IMR-90 (cell line): ENCODE data around the gene PAM. TPM values are rescaled to one million over a fixed set of nuclear protein-coding genes. Genes with fewer than 3 reads are reported as not detected.

Experiments used
- ATAC-seq: fragments of 200-7000 bp; cut with Tn5 transposase; 2 replicates; pipeline ENCODE4 v1.9.1; 2020; ENCODE audit warnings: low read depth, mild to moderate bottlenecking, moderate library complexity
- BruUV-seq: library from RNA; stranded (reverse); fragments of 400-500 nt; replicated peaks from 2 replicates; lab custom pipeline; 2021; lab: Mats Ljungman, UMichigan
- CTCF ChIA-PET: fragments of 300-600 bp; formaldehyde crosslinking; extraction: SDS; loops from one replicate; lab custom pipeline; 2021; ENCODE audit warnings: antibody characterized with exemption; lab: Yijun Ruan, JAX
- POLR2A ChIA-PET: fragments of 300-600 bp; sonication (Branson Sonifier 250); formaldehyde crosslinking; loops from one replicate; lab custom pipeline; 2022; ENCODE audit warnings: antibody characterized with exemption; ENCODE audit not compliant: unreplicated experiment; lab: Charles Lee
- DNase-seq: peaks from one replicate; pipeline ENCODE4 v3.0.0; 2013
- H2AFZ ChIP-seq: replicated peaks from 2 replicates; pipeline ENCODE3; 2013; ENCODE audit warnings: low read length, mild to moderate bottlenecking; ENCODE audit not compliant: poor library complexity
- H2AK5ac ChIP-seq: 2 replicates; pipeline ENCODE4 v1.6.1; 2013; ENCODE audit warnings: low read depth, low read length, inconsistent platforms
- H2AK9ac ChIP-seq: replicated peaks from 2 replicates; pipeline ENCODE3; 2013; ENCODE audit warnings: mild to moderate bottlenecking, low read depth, low read length, moderate library complexity; ENCODE audit not compliant: poor library complexity
- H2BK120ac ChIP-seq: 2 replicates; pipeline ENCODE4 v1.6.1; 2013; ENCODE audit warnings: low read depth, low read length, inconsistent platforms
- H2BK15ac ChIP-seq: 3 replicates; pipeline ENCODE4 v1.6.1; 2013; ENCODE audit warnings: low read depth, low read length, inconsistent platforms
- H2BK20ac ChIP-seq: 2 replicates; pipeline ENCODE4 v1.6.1; 2013; ENCODE audit warnings: low read depth, mild to moderate bottlenecking, inconsistent platforms, low read length, moderate library complexity
- H2BK5ac ChIP-seq: 2 replicates; pipeline ENCODE4 v1.6.1; 2013; ENCODE audit warnings: mild to moderate bottlenecking, low read depth, low read length, inconsistent platforms; ENCODE audit not compliant: poor library complexity, severe bottlenecking
- H3K14ac ChIP-seq: replicated peaks from 2 replicates; pipeline ENCODE4 v1.6.1; 2013; ENCODE audit warnings: low read depth, low read length, inconsistent platforms
- H3K18ac ChIP-seq: 2 replicates; pipeline ENCODE4 v1.6.1; 2013; ENCODE audit warnings: low read depth, low read length, control low read depth
- H3K23ac ChIP-seq: 2 replicates; pipeline ENCODE4 v1.6.1; 2013; ENCODE audit warnings: low read depth, low read length, inconsistent platforms
- H3K27ac ChIP-seq: 2 replicates; pipeline ENCODE4 v1.5.1; 2013; ENCODE audit warnings: mild to moderate bottlenecking, control low read depth, low read length; ENCODE audit not compliant: insufficient read depth
- H3K27me3 ChIP-seq: 2 replicates; pipeline ENCODE4 v1.6.1; 2013; ENCODE audit warnings: low read length; ENCODE audit not compliant: control insufficient read depth, insufficient read depth
- H3K36me3 ChIP-seq: 2 replicates; pipeline ENCODE4 v1.6.1; 2013; ENCODE audit warnings: low read length, mixed read lengths; ENCODE audit not compliant: control insufficient read depth, insufficient read depth
- H3K4ac ChIP-seq: 2 replicates; pipeline ENCODE4 v1.6.1; 2013; ENCODE audit warnings: low read depth, low read length, inconsistent platforms
- H3K4me1 ChIP-seq: 2 replicates; pipeline ENCODE4 v1.6.1; 2013; ENCODE audit warnings: low read length, mixed read lengths; ENCODE audit not compliant: control insufficient read depth, insufficient read depth
- H3K4me2 ChIP-seq: 2 replicates; pipeline ENCODE4 v1.6.1; 2013; ENCODE audit warnings: low read depth, mild to moderate bottlenecking, control low read depth, low read length, moderate library complexity
- H3K4me3 ChIP-seq: 2 replicates; pipeline ENCODE4 v1.5.1; 2013; ENCODE audit warnings: low read depth, mild to moderate bottlenecking, control low read depth, low read length, moderate library complexity; ENCODE audit not compliant: insufficient read depth
- H3K56ac ChIP-seq: 2 replicates; pipeline ENCODE4 v1.6.1; 2013; ENCODE audit warnings: low read length, inconsistent platforms; ENCODE audit not compliant: insufficient read depth; ENCODE audit errors: extremely low read depth
- H3K79me1 ChIP-seq, 2 experiments: 2 replicates each; pipeline ENCODE4 v1.6.1; 2013; ENCODE audit warnings: low read length in 2 of 2, inconsistent platforms in 1 of 2, low read depth in 1 of 2
- H3K9ac ChIP-seq: 2 replicates; pipeline ENCODE4 v1.6.1; 2013; ENCODE audit warnings: low read depth, low read length, control low read depth
- H3K9me1 ChIP-seq: 2 replicates; pipeline ENCODE4 v1.6.1; 2013; ENCODE audit warnings: low read length, inconsistent platforms; ENCODE audit not compliant: insufficient read depth
- H3K9me3 ChIP-seq: 2 replicates; pipeline ENCODE4 v1.6.1; 2013; ENCODE audit warnings: low read length; ENCODE audit not compliant: control insufficient read depth, insufficient read depth
- H4K20me1 ChIP-seq: 2 replicates; pipeline ENCODE4 v1.6.1; 2013; ENCODE audit warnings: low read length, inconsistent platforms; ENCODE audit not compliant: insufficient read depth
- H4K5ac ChIP-seq: 2 replicates; pipeline ENCODE4 v1.6.1; 2013; ENCODE audit warnings: mild to moderate bottlenecking, low read depth, low read length, control low read depth
- H4K8ac ChIP-seq, 2 experiments: 2 replicates each; pipeline ENCODE4 v1.6.1; 2013; ENCODE audit warnings: low read depth in 2 of 2, low read length in 2 of 2, control low read depth in 1 of 2, inconsistent platforms in 1 of 2
- H4K91ac ChIP-seq: 2 replicates; pipeline ENCODE4 v1.6.1; 2013; ENCODE audit warnings: low read depth, low read length, inconsistent platforms; ENCODE audit not compliant: insufficient read depth
- BHLHE40 ChIP-seq: fragments of 150-350 bp; IDR thresholded peaks from 2 replicates; pipeline ENCODE4 v1.6.1; 2016; ENCODE audit warnings: mild to moderate bottlenecking, low read depth, low read length
- CEBPB ChIP-seq: IDR thresholded peaks from 2 replicates; pipeline ENCODE4 v1.6.1; 2012; ENCODE audit warnings: low read depth, low read length, improper control_type of control experiment
- CHD1 ChIP-seq: IDR thresholded peaks from 2 replicates; pipeline ENCODE4 v1.6.1; 2012; ENCODE audit warnings: low read depth, low read length, improper control_type of control experiment
- FOS ChIP-seq: fragments of 150-350 bp; IDR thresholded peaks from 2 replicates; pipeline ENCODE4 v1.6.1; 2016; ENCODE audit warnings: low read depth, low read length
- MAFK ChIP-seq: IDR thresholded peaks from 2 replicates; pipeline ENCODE4 v1.6.1; 2012; ENCODE audit warnings: low read depth, low read length, improper control_type of control experiment
- MAZ ChIP-seq: IDR thresholded peaks from 2 replicates; pipeline ENCODE4 v1.6.1; 2012; ENCODE audit warnings: low read depth, mild to moderate bottlenecking, low read length, improper control_type of control experiment, moderate library complexity, borderline replicate concordance
- MXI1 ChIP-seq: IDR thresholded peaks from 2 replicates; pipeline ENCODE4 v1.6.1; 2012; ENCODE audit warnings: low read depth, mild to moderate bottlenecking, low read length, moderate library complexity, borderline replicate concordance
- NFE2L2 ChIP-seq: fragments of 150-350 bp; IDR thresholded peaks from 2 replicates; pipeline ENCODE4 v1.6.1; 2016; ENCODE audit warnings: low read depth, mild to moderate bottlenecking, low read length
- POLR2A ChIP-seq: IDR thresholded peaks from 2 replicates; pipeline ENCODE4 v1.6.1; 2012; ENCODE audit warnings: mild to moderate bottlenecking, low read depth, low read length
- RAD21 ChIP-seq: IDR thresholded peaks from 2 replicates; pipeline ENCODE4 v1.6.1; 2012; ENCODE audit warnings: low read length, improper control_type of control experiment
- RCOR1 ChIP-seq: IDR thresholded peaks from 2 replicates; pipeline ENCODE4 v1.6.1; 2012; ENCODE audit warnings: mild to moderate bottlenecking, low read length, improper control_type of control experiment; ENCODE audit not compliant: insufficient replicate concordance
- RFX5 ChIP-seq: IDR thresholded peaks from 2 replicates; pipeline ENCODE4 v1.8.0; 2012; ENCODE audit warnings: low read depth, mild to moderate bottlenecking, low read length, moderate library complexity
- SMC3 ChIP-seq: fragments of 150-350 bp; IDR thresholded peaks from 2 replicates; pipeline ENCODE4 v1.6.1; 2016; ENCODE audit warnings: low read depth, mild to moderate bottlenecking, antibody characterized with exemption, low read length, moderate library complexity
- WGBS, 2 experiments: methylation state at CpG; one replicate each; pipeline versions ENCODE4 v1.1.5 to v1.1.7; 2013; ENCODE audit warnings: missing lambda C conversion rate in 2 of 2; ENCODE audit not compliant: insufficient read length in 1 of 2; ENCODE audit errors: extremely low coverage in 2 of 2; 5-methylcytosine and 5-hydroxymethylcytosine counted together
- dilution Hi-C: fragments of 300-500 bp; cut with HindIII; formaldehyde crosslinking; loops from one replicate; pipeline ENCODE4 v1.14.3; 2018; ENCODE audit warnings: low sequenced_read_pairs; ENCODE audit not compliant: unreplicated experiment
- in situ Hi-C: fragments of 300-500 bp; cut with MboI; formaldehyde crosslinking; loops from 3 replicates; pipeline ENCODE4 v1.14.3; 2019; ENCODE audit warnings: low sequenced_read_pairs, inconsistent platforms, mixed read lengths
- intact Hi-C: fragments of 100-400 bp; cut with micrococcal nuclease; formaldehyde crosslinking; loops from 2 replicates; pipeline ENCODE4 v1.10.0; 2022
- polyA plus RNA-seq, 3 experiments: library from polyadenylated mRNA; depleted of rRNA; stranded (reverse); fragments of >200 nt; gene quantifications; 2 replicates each; pipeline ENCODE4 v1.2.3, GENCODE V29; 2012; ENCODE audit warnings: low replicate concordance in 1 of 3
- total RNA-seq: library from RNA; depleted of rRNA; stranded (reverse); fragments of >200 nt; gene quantifications from 2 replicates; pipeline ENCODE4 v1.2.3, GENCODE V29; 2012
- TF ChIP-seq, protein P1 (sequence below): fragments of 150-350 bp; IDR thresholded peaks from 2 replicates; pipeline ENCODE4 v1.6.1; 2017; ENCODE audit warnings: mild to moderate bottlenecking, antibody characterized with exemption, low read length, low read depth
- TF ChIP-seq, protein P2 (sequence below): conservative IDR thresholded peaks from 2 replicates; pipeline ENCODE4 v1.5.1; 2012; ENCODE audit warnings: mild to moderate bottlenecking, low read depth, low read length, improper control_type of control experiment
- TF ChIP-seq, protein P3 (sequence below): fragments of 150-350 bp; IDR thresholded peaks from 2 replicates; pipeline ENCODE4 v1.6.1; 2016; ENCODE audit warnings: low read depth, mild to moderate bottlenecking, low read length, moderate library complexity, borderline replicate concordance

The PAM gene
- total and polyA plus RNA-seq, 2 of the 4 experiments (the other 2 are of a cell fraction), result 115 to 179 TPM

DNA sequence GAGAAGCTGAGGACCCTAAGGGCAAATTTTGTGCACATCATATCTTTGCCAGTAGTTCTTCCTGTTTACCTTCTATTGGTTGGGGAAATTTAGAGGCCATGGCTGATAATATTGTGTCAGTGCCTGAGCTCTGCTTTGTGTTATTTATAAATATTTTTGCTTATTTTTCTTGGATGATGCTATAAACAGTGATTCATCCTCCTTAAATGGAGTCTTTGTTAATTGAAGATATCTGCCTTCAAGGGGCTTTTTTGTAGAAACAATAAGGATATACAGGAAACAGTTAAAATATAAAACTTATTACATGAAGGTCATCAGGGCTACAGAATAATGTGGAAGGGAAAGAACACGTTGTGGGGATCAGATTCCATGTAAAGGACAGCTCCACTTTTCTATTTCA is 78.0 kb downstream of the PAM start:
- Histone ChIP-seq H3K14ac (no peak overlapping the region), H3K9me3 (no peaks in the 10 kb centered on the region), H2BK5ac (no peak overlapping the region), H3K4me3 (no peak overlapping the region), H3K4me2 (no peak overlapping the region), H4K20me1 (peaks cover 11% of the 10 kb centered on the region; the same call in 1 of the 2 replicates), H3K23ac (no peak overlapping the region), H2AK9ac (no peak overlapping the region), H3K18ac (no peak overlapping the region), H3K79me1 (peaks cover 19 to 27% of the 10 kb centered on the region in 2 experiments), H2BK20ac (no peak overlapping the region), H3K36me3 (no peaks in the 10 kb centered on the region; the same call in 1 of the 2 replicates), H4K8ac (no peak overlapping the region), H3K27me3 (no peaks in the 10 kb centered on the region), H2BK15ac (no peak overlapping the region), H4K91ac (no peak overlapping the region), H2AFZ (no peak overlapping the region), H3K4ac (no peak overlapping the region), H4K5ac (no peak overlapping the region), H3K27ac (no peak overlapping the region), H2BK120ac (no peak overlapping the region), H2AK5ac (no peak overlapping the region), H3K4me1 (no peaks in the 10 kb centered on the region), H3K56ac (no peak overlapping the region), H3K9me1 (no peaks in the 10 kb centered on the region), H3K9ac (no peak overlapping the region)
- WGBS, 2 experiments, result no CpG with 5 or more reads among the region's 1 CpG
- DNase-seq (no peak), ATAC-seq (no peak)
- intact Hi-C loops, result no loop called here
- ChIA-PET POLR2A (no interaction called here), CTCF (interaction anchor here (0.6 to 1.4 kb wide), 3 partner anchors 9 to 189 kb away, joined by 3 to 4 read pairs (median 4); no protein-coding TSS in a partner anchor)
- BruUV-seq, result no TSS peak
- in situ Hi-C loops, result no loop called here
- dilution Hi-C loops, result no loop called here
- no peak for TF ChIP-seq RCOR1
- TF ChIP-seq, protein P1, sequence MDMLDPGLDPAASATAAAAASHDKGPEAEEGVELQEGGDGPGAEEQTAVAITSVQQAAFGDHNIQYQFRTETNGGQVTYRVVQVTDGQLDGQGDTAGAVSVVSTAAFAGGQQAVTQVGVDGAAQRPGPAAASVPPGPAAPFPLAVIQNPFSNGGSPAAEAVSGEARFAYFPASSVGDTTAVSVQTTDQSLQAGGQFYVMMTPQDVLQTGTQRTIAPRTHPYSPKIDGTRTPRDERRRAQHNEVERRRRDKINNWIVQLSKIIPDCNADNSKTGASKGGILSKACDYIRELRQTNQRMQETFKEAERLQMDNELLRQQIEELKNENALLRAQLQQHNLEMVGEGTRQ, result no peak
- no peak for TF ChIP-seq MXI1
- no peak for TF ChIP-seq MAZ
- TF ChIP-seq MAFK, result no peak
- no peak for TF ChIP-seq SMC3
- no peak for TF ChIP-seq FOS
- TF ChIP-seq RAD21, result no peak
- TF ChIP-seq, protein P2, sequence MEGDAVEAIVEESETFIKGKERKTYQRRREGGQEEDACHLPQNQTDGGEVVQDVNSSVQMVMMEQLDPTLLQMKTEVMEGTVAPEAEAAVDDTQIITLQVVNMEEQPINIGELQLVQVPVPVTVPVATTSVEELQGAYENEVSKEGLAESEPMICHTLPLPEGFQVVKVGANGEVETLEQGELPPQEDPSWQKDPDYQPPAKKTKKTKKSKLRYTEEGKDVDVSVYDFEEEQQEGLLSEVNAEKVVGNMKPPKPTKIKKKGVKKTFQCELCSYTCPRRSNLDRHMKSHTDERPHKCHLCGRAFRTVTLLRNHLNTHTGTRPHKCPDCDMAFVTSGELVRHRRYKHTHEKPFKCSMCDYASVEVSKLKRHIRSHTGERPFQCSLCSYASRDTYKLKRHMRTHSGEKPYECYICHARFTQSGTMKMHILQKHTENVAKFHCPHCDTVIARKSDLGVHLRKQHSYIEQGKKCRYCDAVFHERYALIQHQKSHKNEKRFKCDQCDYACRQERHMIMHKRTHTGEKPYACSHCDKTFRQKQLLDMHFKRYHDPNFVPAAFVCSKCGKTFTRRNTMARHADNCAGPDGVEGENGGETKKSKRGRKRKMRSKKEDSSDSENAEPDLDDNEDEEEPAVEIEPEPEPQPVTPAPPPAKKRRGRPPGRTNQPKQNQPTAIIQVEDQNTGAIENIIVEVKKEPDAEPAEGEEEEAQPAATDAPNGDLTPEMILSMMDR, result no peak
- TF ChIP-seq, protein P3, sequence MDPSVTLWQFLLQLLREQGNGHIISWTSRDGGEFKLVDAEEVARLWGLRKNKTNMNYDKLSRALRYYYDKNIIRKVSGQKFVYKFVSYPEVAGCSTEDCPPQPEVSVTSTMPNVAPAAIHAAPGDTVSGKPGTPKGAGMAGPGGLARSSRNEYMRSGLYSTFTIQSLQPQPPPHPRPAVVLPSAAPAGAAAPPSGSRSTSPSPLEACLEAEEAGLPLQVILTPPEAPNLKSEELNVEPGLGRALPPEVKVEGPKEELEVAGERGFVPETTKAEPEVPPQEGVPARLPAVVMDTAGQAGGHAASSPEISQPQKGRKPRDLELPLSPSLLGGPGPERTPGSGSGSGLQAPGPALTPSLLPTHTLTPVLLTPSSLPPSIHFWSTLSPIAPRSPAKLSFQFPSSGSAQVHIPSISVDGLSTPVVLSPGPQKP, result no peak
- TF ChIP-seq NFE2L2, result no peak
- TF ChIP-seq CEBPB, result no peak
- no peak for TF ChIP-seq CHD1
- no peak for TF ChIP-seq POLR2A
- TF ChIP-seq BHLHE40, result no peak
- no peak for TF ChIP-seq RFX5
